ENCODE results near the gene RAB19. TPM values are rescaled to one million over a fixed set of nuclear protein-coding genes. Genes with fewer than 3 reads are reported as not detected.
"Not testable (repeated sequence)": the region's sequence is repeated elsewhere in the genome, so short reads cannot be mapped to it uniquely, and the experiment has no call there.

The RAB19 gene
- total and polyA plus RNA-seq, 12 donors, result not detected

DNA sequence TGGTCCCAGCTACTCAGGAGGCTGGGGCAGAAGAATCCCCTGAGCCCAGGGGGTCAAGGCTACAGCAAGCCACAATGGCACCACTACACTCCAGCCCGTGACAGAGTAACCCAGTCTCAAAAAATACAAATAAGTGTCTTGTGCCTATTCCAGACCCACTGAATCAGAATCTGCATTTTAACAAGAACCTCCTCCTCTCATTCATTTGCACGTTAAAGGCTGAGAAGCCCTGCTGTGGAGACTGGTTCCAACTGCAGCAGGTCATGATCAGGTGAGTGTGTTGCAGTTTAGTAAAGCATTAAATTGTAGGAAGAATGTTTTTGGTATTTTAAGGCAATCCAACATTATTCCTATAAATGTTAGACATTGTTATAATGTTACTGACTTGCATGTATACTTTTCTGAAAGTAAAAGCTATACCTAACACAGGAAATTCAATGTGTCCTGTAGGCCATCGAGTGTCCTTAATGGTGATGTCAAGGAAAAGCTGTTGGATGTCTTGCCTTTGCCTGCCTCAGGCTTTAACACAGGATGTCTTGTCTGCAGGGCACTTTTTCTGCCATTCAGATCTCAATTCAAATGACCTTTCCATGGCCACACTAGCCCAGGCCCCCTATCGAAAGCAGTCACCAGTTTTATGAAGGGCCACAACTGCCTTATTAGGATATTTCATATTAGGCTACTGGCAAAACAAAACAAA is 45.1 kb downstream of the RAB19 start:
- no peaks in the 10 kb centered on the region for H3K27me3 ChIP-seq
- H3K9me3 ChIP-seq, result no peaks in the 10 kb centered on the region
- H3K36me3 ChIP-seq, result peaks cover 0 to 27% (median 1%) of the 10 kb centered on the region in 9 donors
- H3K27ac ChIP-seq, result no peak overlapping the region
- intact Hi-C loops (cut with DNase I), result no loop called here
- TF ChIP-seq, protein P1, sequence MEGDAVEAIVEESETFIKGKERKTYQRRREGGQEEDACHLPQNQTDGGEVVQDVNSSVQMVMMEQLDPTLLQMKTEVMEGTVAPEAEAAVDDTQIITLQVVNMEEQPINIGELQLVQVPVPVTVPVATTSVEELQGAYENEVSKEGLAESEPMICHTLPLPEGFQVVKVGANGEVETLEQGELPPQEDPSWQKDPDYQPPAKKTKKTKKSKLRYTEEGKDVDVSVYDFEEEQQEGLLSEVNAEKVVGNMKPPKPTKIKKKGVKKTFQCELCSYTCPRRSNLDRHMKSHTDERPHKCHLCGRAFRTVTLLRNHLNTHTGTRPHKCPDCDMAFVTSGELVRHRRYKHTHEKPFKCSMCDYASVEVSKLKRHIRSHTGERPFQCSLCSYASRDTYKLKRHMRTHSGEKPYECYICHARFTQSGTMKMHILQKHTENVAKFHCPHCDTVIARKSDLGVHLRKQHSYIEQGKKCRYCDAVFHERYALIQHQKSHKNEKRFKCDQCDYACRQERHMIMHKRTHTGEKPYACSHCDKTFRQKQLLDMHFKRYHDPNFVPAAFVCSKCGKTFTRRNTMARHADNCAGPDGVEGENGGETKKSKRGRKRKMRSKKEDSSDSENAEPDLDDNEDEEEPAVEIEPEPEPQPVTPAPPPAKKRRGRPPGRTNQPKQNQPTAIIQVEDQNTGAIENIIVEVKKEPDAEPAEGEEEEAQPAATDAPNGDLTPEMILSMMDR (IDR thresholded peaks at IDR 0.05), result no peak
- peaks cover 0 to 17% (median 7%) of the 10 kb centered on the region in 9 donors for H3K4me1 ChIP-seq
- no peak for ATAC-seq
- WGBS, 2 donors, result 82 to 86% methylated on average over 4 of the region's 4 CpGs
- H3K4me3 ChIP-seq, result no peak overlapping the region
- DNase-seq, result no peak

DNA sequence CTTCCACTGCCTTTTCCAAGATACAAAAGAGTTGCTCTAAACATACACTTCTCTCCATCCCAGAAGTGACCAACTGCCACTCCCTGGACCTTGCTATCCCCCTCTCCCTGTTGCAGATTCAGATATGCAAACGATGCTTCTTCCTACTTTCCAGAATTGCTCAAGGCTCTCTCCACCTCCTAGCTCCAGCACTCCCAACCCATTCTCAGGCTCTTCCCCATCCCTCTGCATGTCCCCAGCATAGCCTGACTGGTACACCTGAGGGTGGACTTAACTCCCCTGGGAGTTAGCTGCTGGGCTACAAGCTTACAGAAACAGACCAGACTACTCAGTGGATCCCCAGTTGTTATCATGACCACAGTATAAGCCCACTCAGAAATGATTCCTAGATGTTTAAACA is 47.9 kb downstream of the RAB19 start:
- DNase-seq, result no peak
- TF ChIP-seq, protein P1 (IDR thresholded peaks at IDR 0.05), result no peak
- peaks cover 0 to 17% (median 7%) of the 10 kb centered on the region in 9 donors for H3K4me1 ChIP-seq
- H3K27ac ChIP-seq, result no peak overlapping the region
- peaks cover 0 to 55% (median 29%) of the 10 kb centered on the region in 9 donors for H3K36me3 ChIP-seq
- intact Hi-C loops (cut with DNase I), result no loop called here
- H3K4me3 ChIP-seq, result no peak overlapping the region
- no peaks in the 10 kb centered on the region for H3K9me3 ChIP-seq
- peak in 1 of 8 donors; percentile 60 for ATAC-seq
- H3K27me3 ChIP-seq, result no peaks in the 10 kb centered on the region
- 14 to 68% methylated on average over 1 of the region's 1 CpG for WGBS, 2 donors

DNA sequence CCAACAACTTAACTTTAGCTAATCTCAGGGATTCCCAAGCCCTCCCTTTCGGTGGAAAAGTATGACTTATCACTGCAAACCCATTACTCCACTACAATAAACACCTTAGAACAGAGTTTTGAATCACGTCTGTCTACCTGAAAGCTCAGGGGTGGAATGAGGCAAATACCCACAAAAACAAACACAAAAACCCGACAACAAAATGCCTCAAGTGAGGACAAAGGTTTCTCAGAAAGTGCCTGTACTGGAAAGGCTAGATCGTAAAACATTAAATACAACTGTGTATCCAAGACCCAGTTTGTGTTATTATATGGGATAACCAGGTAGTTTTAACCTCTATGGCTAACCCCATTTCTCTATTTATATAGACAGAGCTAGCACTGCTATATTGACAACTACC is 49.4 kb downstream of the RAB19 start:
- TF ChIP-seq, protein P1 (IDR thresholded peaks at IDR 0.05), result no peak
- peaks cover 0 to 70% (median 35%) of the 10 kb centered on the region in 9 donors for H3K36me3 ChIP-seq
- H3K4me1 ChIP-seq, result peaks cover 0 to 15% (median 7%) of the 10 kb centered on the region in 9 donors
- H3K27me3 ChIP-seq, result no peaks in the 10 kb centered on the region
- 95 to 99% methylated on average over 4 of the region's 4 CpGs for WGBS, 2 donors
- H3K27ac ChIP-seq, result no peak overlapping the region
- H3K4me3 ChIP-seq, result no peak overlapping the region
- H3K9me3 ChIP-seq, result no peaks in the 10 kb centered on the region
- no peak for DNase-seq
- intact Hi-C loops (cut with DNase I), result no loop called here
- ATAC-seq, result no peak

DNA sequence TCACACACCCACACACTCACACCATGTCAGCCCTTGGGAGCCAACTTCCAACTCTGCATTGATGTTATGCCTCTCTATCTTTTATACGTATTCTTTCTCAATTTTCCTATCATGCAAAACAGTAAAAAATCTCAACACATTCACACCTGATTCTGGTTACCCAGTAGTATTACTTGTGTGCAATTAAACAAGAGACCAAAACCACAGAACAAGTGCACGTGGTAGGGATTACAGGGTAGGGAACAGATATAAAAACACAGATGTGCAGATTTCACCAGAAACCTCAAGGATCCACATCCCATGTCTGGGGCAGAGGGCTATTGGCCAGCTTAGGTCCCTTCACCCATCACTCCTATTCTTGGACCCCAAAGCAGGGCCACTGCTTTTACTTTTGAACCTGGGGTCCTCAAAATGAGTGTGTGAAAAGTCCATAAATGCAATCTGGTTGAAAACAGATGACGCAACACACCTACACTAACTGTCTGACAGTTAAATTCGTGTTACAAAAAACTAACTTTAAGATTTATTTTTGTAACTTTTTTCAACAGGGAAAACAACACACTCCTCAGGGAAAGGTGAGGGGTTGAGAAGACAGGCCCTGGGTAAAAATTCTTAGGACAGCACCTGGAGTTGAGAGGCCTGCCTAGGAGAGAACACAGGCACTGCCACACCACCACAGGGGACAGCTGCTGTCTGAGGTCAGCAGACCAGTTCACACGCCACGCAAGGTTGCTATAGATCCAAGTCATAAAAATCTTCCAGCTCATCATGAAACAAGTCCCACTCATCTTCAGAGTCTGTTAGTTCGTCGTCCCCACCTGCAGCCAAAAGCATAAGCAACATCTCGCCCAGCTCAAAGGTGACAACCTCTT is 50.2 kb downstream of the RAB19 start:
- H3K36me3 ChIP-seq, result peaks cover 0 to 78% (median 43%) of the 10 kb centered on the region in 9 donors
- WGBS, 2 donors, result 93 to 94% methylated on average over 9 of the region's 9 CpGs
- intact Hi-C loops (cut with DNase I); H3K27ac ChIP-seq; ATAC-seq; H3K9me3 ChIP-seq; DNase-seq; H3K27me3 ChIP-seq; H3K4me3 ChIP-seq: not testable (repeated sequence)
- H3K4me1 ChIP-seq, result peaks cover 0 to 13% (median 7%) of the 10 kb centered on the region in 9 donors

All from heart right ventricle (tissue), 16 donors.